T-helper 2 cell treated with Interferon-gamma antibody and Interleukin-4, amounts not matched to agents 5 μg/mL and 100 μg/mL, for 36 hours (primary cell): ENCODE results near the gene ZNF385C.
A peak's percentile ranks its signal among the peaks of the same experiment; 100 is the strongest.

Source experiments
- DNase-seq: peaks from one replicate; pipeline ENCODE4 v3.0.0; 2021; ENCODE audit warnings: low spot score
- H3K27ac Mint-ChIP-seq: one replicate; pipeline ENCODE4 v1.8.0; 2021; ENCODE audit warnings: mild to moderate bottlenecking, mixed read lengths
- H3K27me3 Mint-ChIP-seq: one replicate; pipeline ENCODE4 v1.8.0; 2021; ENCODE audit warnings: low read depth, mixed read lengths
- H3K36me3 Mint-ChIP-seq: one replicate; pipeline ENCODE4 v1.8.0; 2021; ENCODE audit warnings: low read depth, mixed read lengths
- H3K4me1 Mint-ChIP-seq: one replicate; pipeline ENCODE4 v1.8.0; 2021; ENCODE audit warnings: low read depth, mixed read lengths
- H3K4me3 Mint-ChIP-seq: one replicate; pipeline ENCODE4 v1.8.0; 2022; ENCODE audit warnings: mild to moderate bottlenecking, moderate library complexity, mixed read lengths
- H3K9me3 Mint-ChIP-seq: one replicate; pipeline ENCODE4 v1.8.0; 2021; ENCODE audit warnings: mixed read lengths

ZNF385C gene

DNA sequence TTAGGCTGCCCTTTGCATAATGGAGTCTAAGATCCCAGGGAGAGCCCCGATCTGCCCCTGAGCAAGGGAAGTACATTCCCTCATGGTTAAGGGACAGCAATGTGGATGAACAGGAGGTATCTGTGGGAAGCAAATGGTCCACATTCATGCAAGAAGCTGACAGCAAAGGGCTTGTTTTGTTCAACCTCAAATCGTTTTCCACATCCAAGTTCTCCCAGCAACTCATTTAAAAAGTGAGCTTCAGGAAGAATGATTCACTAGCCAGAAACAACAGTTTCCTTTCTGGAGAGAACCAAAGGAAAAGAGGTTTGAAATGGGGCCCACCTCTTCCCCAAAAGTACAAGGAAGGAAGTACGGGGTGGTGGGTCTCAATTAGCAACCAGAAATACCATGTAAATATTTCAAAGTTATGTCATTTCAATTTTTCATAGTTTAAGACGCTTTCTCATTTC, 33.7 kb upstream of the ZNF385C start:
- H3K4me1 Mint-ChIP-seq: peaks cover 24% of the 10 kb centered on the region
- no peaks in the 10 kb centered on the region for H3K9me3 Mint-ChIP-seq
- H3K27ac Mint-ChIP-seq: no peak overlapping the region
- H3K27me3 Mint-ChIP-seq: no peaks in the 10 kb centered on the region
- DNase-seq: no peak
- H3K4me3 Mint-ChIP-seq: no peak overlapping the region
- H3K36me3 Mint-ChIP-seq: peaks cover 31% of the 10 kb centered on the region

DNA sequence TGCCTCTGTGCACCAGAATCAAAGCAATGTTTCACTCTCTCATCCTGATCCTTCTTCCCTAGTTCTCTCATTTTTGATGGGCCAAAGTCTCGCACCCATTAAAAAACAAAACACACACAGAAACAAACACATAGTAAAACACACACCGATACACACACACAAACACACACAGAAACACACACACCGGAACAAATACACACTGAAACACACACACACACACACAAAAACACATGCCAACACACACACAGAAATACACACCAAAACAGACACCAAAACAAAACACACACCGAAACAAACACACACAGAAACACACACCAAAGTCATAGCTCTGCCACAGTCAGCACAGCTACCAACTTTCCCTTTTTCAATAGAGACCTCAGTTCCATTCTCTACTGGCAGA, 33.0 kb upstream of the ZNF385C start:
- DNase-seq: no peak
- Mint-ChIP-seq H3K36me3 (peaks cover 37% of the 10 kb centered on the region), H3K27ac (peak overlapping the region; percentile 2), H3K4me3 (no peak overlapping the region), H3K27me3 (no peaks in the 10 kb centered on the region), H3K4me1 (peaks cover 24% of the 10 kb centered on the region), H3K9me3 (no peaks in the 10 kb centered on the region)

DNA sequence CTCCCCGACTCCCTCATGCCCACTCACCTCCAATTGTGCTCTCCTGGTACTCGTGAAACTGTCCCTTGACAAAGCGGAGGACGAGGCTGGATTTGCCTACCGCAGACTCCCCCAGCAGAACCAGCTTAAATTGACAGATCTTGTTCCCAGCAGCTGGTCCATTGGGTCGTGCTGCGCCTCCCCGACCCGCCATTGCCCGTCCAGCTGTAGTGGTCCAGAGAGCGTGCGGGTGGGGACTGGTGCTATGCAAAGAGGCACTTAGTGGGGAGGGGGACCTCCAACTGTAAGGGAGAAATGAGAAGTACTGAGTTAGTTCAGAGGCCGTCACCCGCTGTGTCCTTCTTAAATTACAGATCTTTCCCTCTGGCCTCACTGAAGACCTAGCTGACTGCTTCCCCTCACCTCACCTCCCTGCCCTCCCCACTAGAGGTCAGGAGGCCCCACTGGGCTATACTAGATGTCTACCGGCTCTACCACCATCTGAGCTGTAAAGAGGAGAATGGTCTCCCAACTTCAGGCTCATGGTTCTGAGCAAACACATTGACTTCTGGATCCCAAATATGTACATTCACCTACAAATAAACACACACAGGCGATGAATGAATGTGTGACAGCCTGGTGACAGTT, 32.1 kb upstream of the ZNF385C start:
- DNase-seq: no peak
- Mint-ChIP-seq H3K36me3 (peaks cover 40% of the 10 kb centered on the region), H3K9me3 (no peaks in the 10 kb centered on the region), H3K27me3 (no peaks in the 10 kb centered on the region), H3K4me3 (no peak overlapping the region), H3K4me1 (peaks cover 18% of the 10 kb centered on the region), H3K27ac (no peak overlapping the region)

DNA sequence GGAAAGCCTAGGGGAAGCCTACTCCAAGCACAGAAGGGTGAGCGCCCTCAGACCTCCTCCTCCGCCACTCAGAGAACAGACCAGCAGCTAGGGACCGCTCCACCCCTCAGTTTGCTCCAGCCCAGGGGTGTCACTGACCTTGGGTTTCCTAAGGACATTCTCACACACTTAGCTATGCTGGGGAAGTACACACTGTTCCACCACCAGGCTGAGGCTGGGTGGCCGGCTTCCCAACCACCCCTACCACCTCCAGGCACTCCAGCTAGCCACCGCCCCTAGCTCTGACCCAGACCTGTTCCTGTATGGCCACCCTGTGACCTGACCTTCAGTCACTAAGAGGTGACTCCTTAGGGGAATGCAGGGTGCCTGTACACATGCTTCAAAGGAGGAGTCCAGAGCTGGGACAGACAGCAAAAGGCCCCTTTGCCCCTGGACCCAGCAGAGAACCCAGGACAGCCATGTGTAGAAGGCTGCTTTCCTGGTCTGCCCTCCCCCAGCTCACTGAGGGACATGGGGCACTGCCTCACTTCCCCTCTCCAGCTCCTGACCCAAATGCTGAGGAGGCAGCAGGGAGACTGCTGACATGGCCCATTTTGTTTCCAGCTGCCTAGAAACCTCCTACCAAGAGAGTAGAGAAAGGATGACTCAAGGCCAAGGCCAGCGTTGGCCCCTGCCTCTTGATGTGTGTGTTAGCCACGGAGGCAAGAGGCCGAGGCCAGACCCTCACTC, 31.0 kb upstream of the ZNF385C start:
- Mint-ChIP-seq H3K27ac (no peak overlapping the region), H3K27me3 (no peaks in the 10 kb centered on the region), H3K4me3 (no peak overlapping the region), H3K4me1 (peaks cover 17% of the 10 kb centered on the region), H3K9me3 (no peaks in the 10 kb centered on the region), H3K36me3 (peaks cover 47% of the 10 kb centered on the region)
- DNase-seq: no peak

DNA sequence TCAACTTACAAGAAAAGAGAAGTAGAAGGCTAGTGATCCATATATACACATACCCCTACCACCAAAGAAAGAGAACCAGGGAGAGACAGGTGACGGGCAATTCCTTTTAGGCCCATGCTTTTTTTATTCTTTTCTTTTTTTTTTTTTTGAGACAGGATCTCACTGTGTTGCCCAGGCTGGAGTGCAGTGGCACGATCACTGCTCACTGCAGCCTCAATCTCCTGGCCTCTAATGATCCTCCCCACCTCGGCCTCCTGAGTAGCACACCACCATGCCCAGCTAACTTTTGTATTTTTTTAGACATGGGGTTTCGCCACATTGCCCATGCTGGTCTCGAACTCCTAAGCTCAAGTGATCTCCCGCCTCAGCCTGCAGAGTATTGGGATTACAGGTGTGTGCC, 29.1 kb upstream of the ZNF385C start:
- H3K4me1 Mint-ChIP-seq: peaks cover 4% of the 10 kb centered on the region
- H3K9me3 Mint-ChIP-seq: no peaks in the 10 kb centered on the region
- peaks cover 42% of the 10 kb centered on the region for H3K36me3 Mint-ChIP-seq
- no peak overlapping the region for H3K4me3 Mint-ChIP-seq
- H3K27ac Mint-ChIP-seq: no peak overlapping the region
- no peak for DNase-seq
- H3K27me3 Mint-ChIP-seq: no peaks in the 10 kb centered on the region

DNA sequence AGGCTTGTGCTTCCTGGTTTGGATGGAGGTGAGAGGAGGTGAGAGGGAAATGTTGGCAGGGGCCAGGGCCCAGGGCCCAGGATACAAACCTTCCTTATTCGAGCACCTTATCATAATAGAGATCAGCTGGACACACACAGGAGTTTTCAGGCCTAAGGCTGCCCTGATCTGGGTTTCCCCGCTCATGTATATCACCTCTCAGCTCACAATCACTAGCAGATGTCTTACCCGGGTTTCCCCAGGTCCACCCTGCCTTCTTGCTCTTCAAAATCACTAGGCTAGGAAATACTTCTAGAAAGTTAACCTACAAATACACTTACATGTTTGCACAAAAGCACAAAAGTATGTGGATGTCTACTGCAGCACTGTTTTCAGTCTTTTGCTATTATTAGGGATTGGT, 28.6 kb upstream of the ZNF385C start:
- Mint-ChIP-seq H3K27ac (no peak overlapping the region), H3K9me3 (no peaks in the 10 kb centered on the region), H3K4me1 (peaks cover 2% of the 10 kb centered on the region), H3K27me3 (no peaks in the 10 kb centered on the region), H3K4me3 (no peak overlapping the region), H3K36me3 (peaks cover 42% of the 10 kb centered on the region)
- no peak for DNase-seq

DNA sequence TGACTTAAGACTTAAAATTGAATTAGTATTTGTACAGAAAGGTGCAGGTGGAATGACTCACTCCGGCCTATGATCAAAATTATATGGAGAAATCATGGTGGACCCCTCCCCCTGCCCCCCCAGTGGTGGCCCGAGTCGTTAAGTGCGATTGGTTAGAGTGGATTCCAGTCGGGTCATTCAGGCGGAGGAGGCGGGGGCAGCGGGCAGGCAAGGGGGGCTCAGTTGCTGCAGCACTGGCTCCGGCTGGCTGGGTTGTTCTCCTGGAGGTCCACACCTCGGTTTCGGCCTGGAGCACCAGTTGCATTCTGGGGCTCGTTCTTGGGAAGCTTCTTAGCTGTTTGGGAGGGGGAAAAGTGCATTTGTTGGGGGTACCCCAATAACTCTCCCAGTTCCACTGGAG, 27.3 kb upstream of the ZNF385C start:
- DNase-seq: no peak
- no peak overlapping the region for H3K4me3 Mint-ChIP-seq
- H3K36me3 Mint-ChIP-seq: peaks cover 35% of the 10 kb centered on the region
- H3K27ac Mint-ChIP-seq: no peak overlapping the region
- H3K4me1 Mint-ChIP-seq: peaks cover 4% of the 10 kb centered on the region
- no peaks in the 10 kb centered on the region for H3K27me3 Mint-ChIP-seq
- H3K9me3 Mint-ChIP-seq: no peaks in the 10 kb centered on the region

DNA sequence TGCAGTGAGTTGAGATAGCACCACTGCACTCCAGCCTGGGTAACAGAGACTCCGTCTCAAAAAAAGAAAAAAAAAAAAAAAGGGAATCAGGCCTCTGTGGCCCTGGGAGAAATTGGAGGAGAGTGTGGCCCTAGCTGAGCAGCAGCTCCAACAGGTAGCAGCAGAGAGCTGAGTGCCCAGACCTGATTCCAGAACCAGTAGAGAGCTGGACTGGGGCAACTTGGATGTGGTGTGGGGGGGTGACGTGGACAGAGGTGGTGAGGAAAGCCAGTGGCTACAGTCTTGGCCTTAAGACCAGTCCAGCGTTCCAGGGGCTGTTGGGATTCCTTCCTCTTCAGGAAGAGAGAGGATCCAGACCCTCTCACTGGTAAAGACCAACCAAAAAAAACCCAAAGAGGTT, 26.0 kb upstream of the ZNF385C start:
- H3K4me3 Mint-ChIP-seq: no peak overlapping the region
- H3K27ac Mint-ChIP-seq: no peak overlapping the region
- H3K36me3 Mint-ChIP-seq: peaks cover 31% of the 10 kb centered on the region
- H3K9me3 Mint-ChIP-seq: no peaks in the 10 kb centered on the region
- H3K4me1 Mint-ChIP-seq: peaks cover 11% of the 10 kb centered on the region
- H3K27me3 Mint-ChIP-seq: no peaks in the 10 kb centered on the region
- no peak for DNase-seq

DNA sequence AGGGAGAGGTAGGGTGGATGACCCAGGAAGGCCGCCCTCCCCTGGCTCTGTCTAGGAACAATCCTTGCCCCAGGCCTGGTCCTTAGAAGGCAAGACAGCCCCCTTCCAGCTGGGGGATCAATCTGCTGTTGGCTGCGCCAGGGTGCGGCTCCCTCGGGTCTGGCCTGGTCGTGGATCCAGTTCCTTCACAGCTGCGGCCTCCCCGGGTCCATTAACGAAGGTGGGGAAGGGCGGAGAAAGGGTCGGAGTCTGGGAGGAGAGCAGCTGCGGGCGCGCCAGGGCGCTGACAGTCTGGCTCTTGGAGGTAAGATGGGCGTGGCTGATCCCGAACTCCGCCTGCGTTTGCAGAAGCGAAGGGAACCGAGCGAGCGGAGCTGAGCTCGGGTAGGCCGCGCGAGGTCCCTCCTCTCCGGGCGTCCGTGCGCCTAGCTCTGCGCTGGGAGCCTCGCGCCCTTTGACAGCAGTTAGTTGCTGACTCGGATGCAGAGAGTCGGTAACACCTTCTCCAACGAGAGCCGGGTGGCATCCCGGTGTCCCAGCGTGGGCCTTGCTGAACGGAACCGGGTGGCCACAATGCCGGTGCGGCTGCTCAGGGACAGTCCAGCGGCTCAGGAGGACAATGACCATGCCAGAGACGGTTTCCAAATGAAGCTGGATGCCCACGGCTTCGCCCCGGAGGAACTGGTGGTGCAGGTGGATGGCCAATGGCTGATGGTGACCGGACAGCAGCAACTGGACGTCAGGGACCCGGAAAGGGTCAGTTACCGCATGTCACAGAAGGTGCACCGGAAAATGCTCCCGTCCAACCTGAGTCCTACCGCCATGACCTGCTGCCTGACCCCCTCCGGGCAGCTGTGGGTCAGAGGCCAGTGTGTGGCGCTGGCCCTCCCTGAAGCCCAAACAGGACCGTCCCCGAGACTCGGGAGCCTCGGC, 24.4 kb upstream of the ZNF385C start, which contains the start of gene HSPB9:
Gene HSPB9, plus strand, starts transcription at position 434 of the 933 bp plus-strand sequence. Its CDS starts 47 bp downstream, at position 481.
- H3K4me1 Mint-ChIP-seq: peaks cover 15% of the 10 kb centered on the region
- H3K4me3 Mint-ChIP-seq: peak within 1 kb of the TSS; percentile 67
- no peaks in the 10 kb centered on the region for H3K9me3 Mint-ChIP-seq
- H3K36me3 Mint-ChIP-seq: peaks cover 26% of the 10 kb centered on the region
- DNase-seq: no peak
- no peaks in the 10 kb centered on the region for H3K27me3 Mint-ChIP-seq
- peak within 1 kb of the TSS; percentile 57 for H3K27ac Mint-ChIP-seq

DNA sequence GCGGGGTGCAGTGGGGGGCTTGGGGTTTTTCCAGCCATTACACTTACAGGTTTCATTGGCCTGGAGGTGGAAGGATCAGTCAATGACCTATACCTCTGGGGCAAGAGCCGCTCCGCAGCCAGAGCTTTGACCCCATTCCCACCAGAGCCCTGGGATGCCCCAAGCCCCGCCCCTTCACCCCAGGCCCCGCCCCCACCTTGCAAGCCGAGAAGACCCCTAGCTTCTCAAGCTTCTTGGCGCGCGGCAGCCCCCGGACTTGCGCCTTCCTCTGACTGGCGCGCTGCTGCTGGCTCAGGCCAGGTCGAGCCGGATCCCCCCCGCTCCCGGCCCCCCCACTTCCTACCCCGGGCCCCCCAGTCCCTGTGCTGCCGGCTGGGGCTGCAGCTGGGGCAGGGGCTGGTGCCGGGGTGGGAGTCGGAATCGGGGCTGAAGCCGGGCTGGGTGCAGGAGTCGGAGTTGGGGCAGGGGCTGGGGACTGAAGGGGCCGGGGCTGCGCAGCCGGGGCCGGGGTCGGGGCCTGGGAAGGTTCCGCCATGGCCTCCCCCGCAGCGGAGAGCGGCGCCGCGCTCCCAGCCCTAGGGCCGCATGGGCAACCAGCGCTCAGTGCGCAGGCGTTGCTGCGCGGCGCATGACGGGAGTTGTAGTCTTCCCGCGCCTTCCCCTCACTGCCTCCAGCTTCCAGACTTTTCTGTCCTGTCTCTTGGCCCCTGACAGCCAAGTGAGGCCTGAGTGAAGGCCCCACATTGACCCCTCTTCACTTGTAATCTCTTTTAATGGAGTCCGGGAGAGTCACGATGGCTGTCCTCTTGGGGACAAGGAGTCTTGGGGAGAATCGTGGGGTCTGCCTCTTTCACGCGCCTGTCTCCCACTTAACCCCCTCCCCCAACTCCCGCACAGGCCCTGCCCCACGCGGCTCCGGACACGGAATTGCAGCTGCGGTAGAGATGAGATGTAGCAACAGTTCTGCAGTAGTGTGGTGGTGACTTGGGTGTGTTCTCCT, 22.8 kb upstream of the ZNF385C start, which contains the start of gene KAT2A:
Gene KAT2A, minus strand, starts transcription at position 598 of the 1,000 bp plus-strand sequence. Its CDS starts 63 bp downstream, at position 535.
- no peaks in the 10 kb centered on the region for H3K9me3 Mint-ChIP-seq

DNA sequence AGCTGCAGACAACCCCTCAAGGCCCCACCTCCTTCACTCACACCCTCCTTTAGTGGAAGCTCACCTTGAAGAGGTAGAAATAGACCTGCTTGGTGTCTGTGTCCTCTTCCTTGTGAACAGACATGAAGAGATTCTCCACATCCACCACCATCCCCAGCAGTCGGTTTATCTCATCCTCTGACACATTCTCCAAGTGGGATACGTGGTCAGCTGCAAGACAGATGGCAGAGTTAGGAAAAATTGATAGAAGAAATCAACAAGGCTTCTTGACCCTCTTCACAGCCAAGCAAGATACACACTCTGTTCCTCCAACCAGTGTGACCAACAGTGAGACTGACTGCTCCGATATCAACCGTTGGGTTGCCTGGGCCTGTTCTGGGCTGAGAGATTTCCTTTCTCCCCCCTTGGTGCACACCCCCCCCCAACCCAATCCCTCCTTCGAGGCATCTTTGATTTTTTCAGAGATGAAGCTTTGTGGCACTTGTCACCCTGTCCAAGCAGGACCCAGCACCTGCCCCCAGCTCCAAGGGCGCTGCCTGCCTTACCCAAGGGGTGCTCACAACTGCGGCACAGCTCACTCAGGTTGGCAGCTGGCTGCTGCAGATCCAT, 22.0 kb upstream of the ZNF385C start:
- Mint-ChIP-seq H3K4me3 (peak overlapping the region; percentile 74), H3K36me3 (peaks cover 22% of the 10 kb centered on the region), H3K4me1 (peaks cover 22% of the 10 kb centered on the region), H3K27ac (peak overlapping the region; percentile 35), H3K9me3 (no peaks in the 10 kb centered on the region), H3K27me3 (no peaks in the 10 kb centered on the region)
- no peak for DNase-seq

More for the DNA sequence above, 22.8 kb upstream of the ZNF385C start, which contains the start of gene KAT2A:
- Mint-ChIP-seq H3K4me3 (peak within 1 kb of the TSS; percentile 74), H3K27me3 (no peaks in the 10 kb centered on the region), H3K27ac (peak within 1 kb of the TSS; percentile 57), H3K4me1 (peaks cover 22% of the 10 kb centered on the region), H3K36me3 (peaks cover 24% of the 10 kb centered on the region)
- peak; percentile 81 for DNase-seq

DNA sequence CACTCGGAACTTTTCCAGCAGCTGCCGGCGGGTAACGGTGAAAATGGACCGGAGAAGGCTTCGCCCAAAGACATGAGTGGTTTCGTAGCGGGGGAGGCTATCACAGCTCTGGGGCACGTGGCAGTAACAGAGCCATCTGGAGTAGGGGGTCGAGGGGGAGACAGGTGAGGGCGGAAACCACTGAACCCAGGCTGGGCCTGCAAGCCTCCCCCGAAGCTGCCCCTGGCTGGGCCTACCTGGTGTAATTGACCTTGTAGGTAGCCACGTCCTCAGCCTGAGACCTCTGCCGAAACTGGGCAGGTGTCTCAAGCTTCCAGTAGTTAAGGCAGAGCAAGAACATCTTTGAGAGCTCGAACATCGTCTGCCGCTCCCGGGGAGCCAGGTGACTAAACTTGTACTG, 21.0 kb upstream of the ZNF385C start:
- no peaks in the 10 kb centered on the region for H3K27me3 Mint-ChIP-seq
- H3K27ac Mint-ChIP-seq: no peak overlapping the region
- no peak for DNase-seq
- H3K4me1 Mint-ChIP-seq: peaks cover 26% of the 10 kb centered on the region
- peak overlapping the region; percentile 21 for H3K4me3 Mint-ChIP-seq
- no peaks in the 10 kb centered on the region for H3K9me3 Mint-ChIP-seq
- peaks cover 20% of the 10 kb centered on the region for H3K36me3 Mint-ChIP-seq
